HepG2 (cell line): ENCODE data around the gene KLKB1. TPM values are rescaled to one million over a fixed set of nuclear protein-coding genes. Genes with fewer than 3 reads are reported as not detected.
A peak's percentile ranks its signal among the peaks of the same experiment; 100 is the strongest.

Experiments
- DPF2 ChIP-seq: sonication (generic); formaldehyde crosslinking; IDR thresholded peaks from 2 replicates; pipeline ENCODE4 v1.4.0; 2020; ENCODE audit warnings: mild to moderate bottlenecking, low read depth, missing genetic modification reagents, borderline replicate concordance
- HMG20A ChIP-seq: IDR thresholded peaks from 2 replicates; pipeline ENCODE4 v1.6.1; 2016; ENCODE audit warnings: borderline replicate concordance
- KDM2A ChIP-seq: sonication (generic); formaldehyde crosslinking; IDR thresholded peaks from 2 replicates; pipeline ENCODE4 v1.4.0; 2020; ENCODE audit warnings: low read depth, missing genetic modification reagents, borderline replicate concordance
- ZBTB4 ChIP-seq: sonication (generic); formaldehyde crosslinking; IDR thresholded peaks from 2 replicates; pipeline ENCODE4 v1.4.0; 2020; ENCODE audit warnings: missing genetic modification reagents, mild to moderate bottlenecking, borderline replicate concordance
- ZNF20 ChIP-seq: sonication (generic); formaldehyde crosslinking; IDR thresholded peaks from 2 replicates; pipeline ENCODE4 v1.4.0; 2020; ENCODE audit warnings: mild to moderate bottlenecking, moderate library complexity, missing genetic modification reagents
- ZNF607 ChIP-seq: sonication (generic); formaldehyde crosslinking; IDR thresholded peaks from 2 replicates; pipeline ENCODE4 v1.5.1; 2020; ENCODE audit warnings: missing genetic modification reagents, mild to moderate bottlenecking, borderline replicate concordance
- ZNF776 ChIP-seq: sonication (generic); formaldehyde crosslinking; IDR thresholded peaks from 2 replicates; pipeline ENCODE4 v1.4.0; 2020; ENCODE audit warnings: mild to moderate bottlenecking, missing genetic modification reagents
- polyA plus RNA-seq, 8 experiments: library from polyadenylated mRNA; depleted of rRNA in 3 of 8; stranded (reverse) in 7 of 8; unstranded in 1 of 8; fragments of >200 nt; fragmentation: Illumina TruSeq in 4 of 8; extraction: Trizol in 4 of 8; gene quantifications; 2 replicates each; pipeline versions ENCODE4 v1.2.1 to v1.2.3, GENCODE V29; 2011 to 2016; ENCODE audit warnings: low read depth in 4 of 8, missing spikeins in 1 of 8, mixed read lengths in 1 of 8; ENCODE audit not compliant: insufficient read depth in 1 of 8
- total RNA-seq, 5 experiments: library from RNA; depleted of rRNA; stranded (reverse); fragments of >200 nt; fragmentation: Illumina TruSeq; extraction: Trizol; gene quantifications; 2 replicates each; pipeline ENCODE4 v1.2.3, GENCODE V29; 2016; ENCODE audit warnings: low read depth in 1 of 5
- TF ChIP-seq, protein P1 (sequence below): sonication (generic); formaldehyde crosslinking; IDR thresholded peaks from 2 replicates; pipeline ENCODE4 v1.5.1; 2020; ENCODE audit warnings: mild to moderate bottlenecking, missing genetic modification reagents
- TF ChIP-seq, protein P2 (sequence below): IDR thresholded peaks from 2 replicates; pipeline ENCODE4 v1.6.1; 2018; ENCODE audit warnings: missing genetic modification reagents
- TF ChIP-seq, protein P3 (sequence below), 2 experiments: fragments of 450-650 bp in 1 of 2; sonication (generic) in 1 of 2; formaldehyde crosslinking; IDR thresholded peaks; 2 replicates each; pipeline versions ENCODE4 v1.5.0 to v1.8.0; 2020 to 2022; ENCODE audit warnings: mild to moderate bottlenecking in 1 of 2, missing genetic modification reagents in 1 of 2
- TF ChIP-seq, protein P4 (sequence below): sonication (generic); formaldehyde crosslinking; IDR thresholded peaks from 2 replicates; pipeline ENCODE4 v1.4.0; 2020; ENCODE audit warnings: mild to moderate bottlenecking, missing genetic modification reagents
- TF ChIP-seq, protein P5 (sequence below): sonication (generic); formaldehyde crosslinking; IDR thresholded peaks from 2 replicates; pipeline ENCODE4 v1.4.0; 2020; ENCODE audit warnings: missing genetic modification reagents, borderline replicate concordance

KLKB1 gene
- total and polyA plus RNA-seq, 2 of the 13 experiments (the other 11 are each of a cell fraction or from before 2014, with no cell fraction given) = 0.26 to 0.49 TPM

DNA sequence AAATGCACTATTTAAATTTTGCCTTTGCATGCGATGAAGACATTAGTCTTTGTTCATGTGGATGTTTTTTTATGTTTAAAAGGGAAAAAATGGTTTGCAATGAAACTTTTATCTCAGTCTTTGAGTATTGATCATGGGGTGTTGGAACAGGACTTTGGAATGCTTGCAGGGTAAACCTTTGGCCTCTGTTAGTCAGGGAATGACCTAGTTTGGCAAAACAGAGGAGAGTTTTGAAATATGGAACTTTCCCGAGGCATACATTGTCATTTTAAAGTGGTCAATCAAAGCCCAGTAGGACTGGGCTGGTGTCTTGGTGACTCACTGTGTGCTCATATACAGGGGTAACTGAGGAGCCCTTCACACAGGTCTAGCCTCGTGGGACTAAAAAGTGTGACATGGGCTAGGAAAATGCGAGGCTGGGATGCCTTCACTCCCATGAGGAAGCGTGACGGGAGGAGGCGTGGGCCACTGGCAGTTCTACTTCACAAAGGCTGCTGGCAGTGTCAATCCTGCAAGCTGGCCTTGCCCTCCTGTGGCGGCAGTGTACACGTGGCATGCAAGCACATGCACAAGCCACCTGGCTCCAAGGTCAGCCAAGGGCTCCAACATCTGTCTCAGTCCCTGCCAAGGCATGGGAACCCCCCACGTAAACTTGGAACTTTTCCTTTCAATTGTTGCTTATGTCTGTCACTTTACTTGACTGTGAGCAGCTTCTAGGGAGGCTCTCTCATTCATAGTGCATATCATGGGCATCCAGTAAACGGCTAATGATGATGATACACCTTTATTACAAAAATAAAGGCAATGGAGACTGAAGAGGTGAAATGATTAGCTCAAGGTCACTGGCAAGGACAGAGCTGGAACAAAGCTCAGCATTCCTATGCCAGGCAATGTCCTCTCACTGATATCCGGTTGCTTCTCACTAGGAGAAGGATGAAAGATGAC lies 33.5 kb downstream of the KLKB1 start (continued):
- TF ChIP-seq, protein P1, sequence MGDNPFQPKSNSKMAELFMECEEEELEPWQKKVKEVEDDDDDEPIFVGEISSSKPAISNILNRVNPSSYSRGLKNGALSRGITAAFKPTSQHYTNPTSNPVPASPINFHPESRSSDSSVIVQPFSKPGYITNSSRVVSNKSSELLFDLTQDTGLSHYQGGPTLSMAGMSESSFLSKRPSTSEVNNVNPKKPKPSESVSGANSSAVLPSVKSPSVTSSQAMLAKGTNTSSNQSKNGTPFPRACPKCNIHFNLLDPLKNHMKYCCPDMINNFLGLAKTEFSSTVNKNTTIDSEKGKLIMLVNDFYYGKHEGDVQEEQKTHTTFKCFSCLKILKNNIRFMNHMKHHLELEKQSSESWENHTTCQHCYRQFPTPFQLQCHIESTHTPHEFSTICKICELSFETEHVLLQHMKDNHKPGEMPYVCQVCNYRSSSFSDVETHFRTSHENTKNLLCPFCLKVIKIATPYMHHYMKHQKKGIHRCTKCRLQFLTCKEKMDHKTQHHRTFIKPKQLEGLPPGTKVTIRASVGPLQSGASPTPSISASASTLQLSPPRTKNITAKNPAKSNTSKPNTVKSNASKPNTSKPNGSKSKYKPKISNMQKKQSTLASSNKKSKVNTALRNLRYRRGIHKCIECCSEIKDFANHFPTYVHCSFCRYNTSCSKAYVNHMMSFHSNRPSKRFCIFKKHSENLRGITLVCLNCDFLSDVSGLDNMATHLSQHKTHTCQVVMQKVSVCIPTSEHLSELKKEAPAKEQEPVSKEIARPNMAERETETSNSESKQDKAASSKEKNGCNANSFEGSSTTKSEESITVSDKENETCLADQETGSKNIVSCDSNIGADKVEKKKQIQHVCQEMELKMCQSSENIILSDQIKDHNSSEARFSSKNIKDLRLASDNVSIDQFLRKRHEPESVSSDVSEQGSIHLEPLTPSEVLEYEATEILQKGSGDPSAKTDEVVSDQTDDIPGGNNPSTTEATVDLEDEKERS (CRISPR knock-in tag) = no peak
- TF ChIP-seq, protein P2, sequence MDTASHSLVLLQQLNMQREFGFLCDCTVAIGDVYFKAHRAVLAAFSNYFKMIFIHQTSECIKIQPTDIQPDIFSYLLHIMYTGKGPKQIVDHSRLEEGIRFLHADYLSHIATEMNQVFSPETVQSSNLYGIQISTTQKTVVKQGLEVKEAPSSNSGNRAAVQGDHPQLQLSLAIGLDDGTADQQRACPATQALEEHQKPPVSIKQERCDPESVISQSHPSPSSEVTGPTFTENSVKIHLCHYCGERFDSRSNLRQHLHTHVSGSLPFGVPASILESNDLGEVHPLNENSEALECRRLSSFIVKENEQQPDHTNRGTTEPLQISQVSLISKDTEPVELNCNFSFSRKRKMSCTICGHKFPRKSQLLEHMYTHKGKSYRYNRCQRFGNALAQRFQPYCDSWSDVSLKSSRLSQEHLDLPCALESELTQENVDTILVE (CRISPR knock-in tag) = no peak
- TF ChIP-seq ZBTB4 (peak; percentile 93; the same call in 1 of the 2 replicates), ZNF776 (CRISPR knock-in tag) (peak; percentile 71; the same call in 1 of the 2 replicates), HMG20A (peak; percentile 69), DPF2 (peak; percentile 57; the same call in 1 of the 2 replicates), KDM2A (CRISPR knock-in tag) (peak; percentile 56), ZNF20 (peak; percentile 30; the same call in 1 of the 2 replicates), ZNF607 (CRISPR knock-in tag) (peak; percentile 85; the same call in 1 of the 2 replicates)
- TF ChIP-seq, protein P3, sequence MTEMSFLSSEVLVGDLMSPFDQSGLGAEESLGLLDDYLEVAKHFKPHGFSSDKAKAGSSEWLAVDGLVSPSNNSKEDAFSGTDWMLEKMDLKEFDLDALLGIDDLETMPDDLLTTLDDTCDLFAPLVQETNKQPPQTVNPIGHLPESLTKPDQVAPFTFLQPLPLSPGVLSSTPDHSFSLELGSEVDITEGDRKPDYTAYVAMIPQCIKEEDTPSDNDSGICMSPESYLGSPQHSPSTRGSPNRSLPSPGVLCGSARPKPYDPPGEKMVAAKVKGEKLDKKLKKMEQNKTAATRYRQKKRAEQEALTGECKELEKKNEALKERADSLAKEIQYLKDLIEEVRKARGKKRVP (CRISPR knock-in tag; IDR thresholded peaks at IDR 0.05) = peak in 1 of 2 experiments; percentile 37; a peak in 2 of 4 replicates
- TF ChIP-seq, protein P4, sequence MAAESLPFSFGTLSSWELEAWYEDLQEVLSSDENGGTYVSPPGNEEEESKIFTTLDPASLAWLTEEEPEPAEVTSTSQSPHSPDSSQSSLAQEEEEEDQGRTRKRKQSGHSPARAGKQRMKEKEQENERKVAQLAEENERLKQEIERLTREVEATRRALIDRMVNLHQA (CRISPR knock-in tag) = no peak
- TF ChIP-seq, protein P5, sequence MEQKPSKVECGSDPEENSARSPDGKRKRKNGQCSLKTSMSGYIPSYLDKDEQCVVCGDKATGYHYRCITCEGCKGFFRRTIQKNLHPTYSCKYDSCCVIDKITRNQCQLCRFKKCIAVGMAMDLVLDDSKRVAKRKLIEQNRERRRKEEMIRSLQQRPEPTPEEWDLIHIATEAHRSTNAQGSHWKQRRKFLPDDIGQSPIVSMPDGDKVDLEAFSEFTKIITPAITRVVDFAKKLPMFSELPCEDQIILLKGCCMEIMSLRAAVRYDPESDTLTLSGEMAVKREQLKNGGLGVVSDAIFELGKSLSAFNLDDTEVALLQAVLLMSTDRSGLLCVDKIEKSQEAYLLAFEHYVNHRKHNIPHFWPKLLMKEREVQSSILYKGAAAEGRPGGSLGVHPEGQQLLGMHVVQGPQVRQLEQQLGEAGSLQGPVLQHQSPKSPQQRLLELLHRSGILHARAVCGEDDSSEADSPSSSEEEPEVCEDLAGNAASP = peak; percentile 83
